Neural progenitor cell (in vitro differentiated cells): ENCODE measurements around the gene NCAM1.

Experiments
- EZH2 ChIP-seq: fragments of 200-600 bp; sonication (generic); IDR thresholded peaks from 2 replicates; pipeline ENCODE4 v1.6.1; 2017; ENCODE audit warnings: antibody characterized with exemption, mild to moderate bottlenecking, moderate library complexity
- EZH2phosphoT487 ChIP-seq: fragments of 200-600 bp; sonication (generic); IDR thresholded peaks from 2 replicates; pipeline ENCODE4 v1.6.1; 2017; ENCODE audit warnings: antibody characterized with exemption
- TF ChIP-seq, protein P1 (sequence below): fragments of 200-600 bp; sonication (generic); IDR thresholded peaks from 2 replicates; pipeline ENCODE4 v1.5.1; 2017; ENCODE audit warnings: antibody characterized with exemption, mild to moderate bottlenecking

DNA sequence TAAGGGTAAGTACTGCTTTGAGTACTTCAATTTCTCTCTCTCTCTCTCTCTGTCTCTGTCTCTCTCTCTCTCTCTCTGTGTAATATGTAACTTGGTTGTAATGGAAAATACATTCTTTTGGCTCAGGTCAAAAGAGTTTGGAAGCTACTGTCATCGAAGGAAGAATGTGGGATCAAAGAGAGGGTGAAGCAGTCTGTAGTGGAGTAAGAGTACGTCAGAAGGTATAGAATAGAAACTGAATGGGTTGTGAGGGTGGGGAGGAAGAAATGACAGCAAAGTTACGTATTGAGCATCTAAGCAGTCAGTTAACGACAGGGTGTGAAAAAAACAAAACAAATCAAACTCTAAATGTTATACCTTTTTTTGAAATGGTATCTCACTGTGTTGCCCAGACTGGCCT is 10.0 kb downstream of the NCAM1 start:
- TF ChIP-seq, protein P1, sequence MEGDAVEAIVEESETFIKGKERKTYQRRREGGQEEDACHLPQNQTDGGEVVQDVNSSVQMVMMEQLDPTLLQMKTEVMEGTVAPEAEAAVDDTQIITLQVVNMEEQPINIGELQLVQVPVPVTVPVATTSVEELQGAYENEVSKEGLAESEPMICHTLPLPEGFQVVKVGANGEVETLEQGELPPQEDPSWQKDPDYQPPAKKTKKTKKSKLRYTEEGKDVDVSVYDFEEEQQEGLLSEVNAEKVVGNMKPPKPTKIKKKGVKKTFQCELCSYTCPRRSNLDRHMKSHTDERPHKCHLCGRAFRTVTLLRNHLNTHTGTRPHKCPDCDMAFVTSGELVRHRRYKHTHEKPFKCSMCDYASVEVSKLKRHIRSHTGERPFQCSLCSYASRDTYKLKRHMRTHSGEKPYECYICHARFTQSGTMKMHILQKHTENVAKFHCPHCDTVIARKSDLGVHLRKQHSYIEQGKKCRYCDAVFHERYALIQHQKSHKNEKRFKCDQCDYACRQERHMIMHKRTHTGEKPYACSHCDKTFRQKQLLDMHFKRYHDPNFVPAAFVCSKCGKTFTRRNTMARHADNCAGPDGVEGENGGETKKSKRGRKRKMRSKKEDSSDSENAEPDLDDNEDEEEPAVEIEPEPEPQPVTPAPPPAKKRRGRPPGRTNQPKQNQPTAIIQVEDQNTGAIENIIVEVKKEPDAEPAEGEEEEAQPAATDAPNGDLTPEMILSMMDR = no peak
- no peak for TF ChIP-seq EZH2
- TF ChIP-seq EZH2phosphoT487 = no peak
